ENCODE measurements around the gene SNX20.

SNX20 gene, protein sequence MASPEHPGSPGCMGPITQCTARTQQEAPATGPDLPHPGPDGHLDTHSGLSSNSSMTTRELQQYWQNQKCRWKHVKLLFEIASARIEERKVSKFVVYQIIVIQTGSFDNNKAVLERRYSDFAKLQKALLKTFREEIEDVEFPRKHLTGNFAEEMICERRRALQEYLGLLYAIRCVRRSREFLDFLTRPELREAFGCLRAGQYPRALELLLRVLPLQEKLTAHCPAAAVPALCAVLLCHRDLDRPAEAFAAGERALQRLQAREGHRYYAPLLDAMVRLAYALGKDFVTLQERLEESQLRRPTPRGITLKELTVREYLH

DNA sequence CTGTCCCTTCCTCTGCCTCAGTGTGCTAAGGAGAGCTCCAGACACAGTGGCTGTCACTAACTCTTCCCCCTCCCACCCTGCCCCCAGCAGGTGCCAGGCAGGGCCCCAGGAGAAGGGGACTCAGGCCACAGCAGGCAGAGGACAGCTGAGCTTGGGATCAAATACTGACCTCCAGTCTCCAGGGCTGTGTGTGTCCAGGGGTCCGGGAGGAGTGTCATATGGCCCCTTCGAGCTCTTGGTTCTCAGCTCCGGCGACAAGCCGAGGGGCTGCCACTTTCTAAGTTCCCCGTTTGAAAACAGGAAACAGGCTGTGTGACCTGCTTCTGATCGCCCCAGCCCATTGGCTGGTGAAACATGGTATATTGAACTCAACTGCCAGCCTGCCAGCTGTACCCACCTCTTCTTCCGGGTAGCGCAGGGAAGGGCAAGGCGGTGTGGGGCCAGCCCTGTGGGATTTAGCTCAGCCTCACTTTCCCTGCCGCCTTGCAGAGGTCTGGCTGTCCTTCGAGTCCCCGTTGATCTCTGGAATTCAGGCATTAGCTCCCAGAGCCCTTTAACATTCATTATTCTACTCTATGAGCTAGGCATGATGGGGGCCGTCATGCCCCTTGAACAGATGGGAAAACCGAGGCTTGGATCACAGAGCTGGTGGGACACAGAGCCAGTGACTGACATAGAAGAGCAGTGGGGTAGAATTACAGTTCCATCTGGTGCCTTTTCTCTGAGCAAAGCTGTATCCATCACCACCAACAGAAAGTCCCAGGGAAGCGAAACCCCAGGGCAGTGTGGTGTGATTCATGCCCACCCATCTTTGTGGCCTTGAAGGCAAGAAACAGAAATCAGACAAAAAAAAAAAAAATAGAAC is at the start of gene SNX20:
SNX20 (minus strand) TSS at position 292 of the 865 bp plus-strand sequence. CDS start 3,786 bp downstream, outside the sequence.
- DNase-seq (ENCODE audit: low read depth) = no peak

DNA sequence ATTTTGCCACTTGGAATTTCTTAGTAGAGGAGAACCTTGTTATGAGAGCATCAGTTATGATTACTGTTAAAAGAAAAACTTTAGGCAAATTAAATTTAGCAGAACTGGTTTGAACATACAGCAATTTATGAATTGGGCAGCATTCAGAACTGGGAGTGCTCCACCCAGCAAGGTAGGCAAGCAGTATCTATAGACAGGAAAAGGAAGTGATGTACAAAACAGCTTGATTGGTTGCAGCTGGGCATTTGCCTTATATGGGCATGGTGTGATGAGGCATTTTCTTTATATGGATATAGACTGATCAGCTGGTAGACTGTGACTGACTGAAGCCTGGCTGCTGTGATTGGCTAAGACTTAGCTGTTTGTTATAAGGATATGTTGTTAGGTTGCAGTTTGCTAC is 43.2 kb upstream of the SNX20 start:
- no peak for DNase-seq (ENCODE audit: low read depth)

DNA sequence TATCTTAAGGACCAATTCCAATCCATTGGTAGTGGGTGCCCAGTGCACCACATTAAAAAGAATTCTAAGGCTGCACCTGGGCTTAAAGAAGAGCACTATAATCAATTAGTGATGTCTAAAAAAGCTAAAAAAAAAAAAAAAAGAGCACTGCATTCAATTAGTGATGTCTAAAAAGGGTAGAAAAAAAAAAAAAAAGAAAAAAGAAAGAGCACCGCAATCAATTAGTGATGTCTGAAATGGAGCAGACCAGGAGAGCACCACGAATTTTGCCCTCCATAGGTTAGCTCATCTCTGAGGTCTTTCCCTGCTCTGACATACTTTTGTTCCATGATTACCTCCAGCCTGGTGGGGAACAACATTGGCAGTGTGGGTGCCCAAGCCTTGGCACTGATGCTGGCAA is 41.8 kb upstream of the SNX20 start:
- DNase-seq (ENCODE audit: low read depth) = no peak

DNA sequence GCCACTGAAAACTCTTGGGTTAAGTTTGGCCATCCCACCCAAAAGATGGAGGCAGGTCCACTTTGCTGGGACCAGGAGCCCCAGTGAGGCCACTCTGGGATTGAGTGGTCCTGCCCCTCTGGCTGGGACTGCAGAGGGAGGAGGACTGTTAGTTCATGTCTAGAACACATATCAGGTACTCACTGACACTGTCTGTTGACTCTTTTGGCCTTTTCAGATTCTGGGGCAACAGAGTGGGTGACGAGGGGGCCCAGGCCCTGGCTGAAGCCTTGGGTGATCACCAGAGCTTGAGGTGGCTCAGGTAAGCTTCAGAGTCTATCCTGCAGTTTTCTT is 41.3 kb upstream of the SNX20 start:
- DNase-seq (ENCODE audit: low read depth) = no peak

- DNase-seq (ENCODE audit: low read depth) = no peak
Observed at GRCh38 chr16:50721549-50722404, 40.7 kb upstream of the SNX20 start.

DNA sequence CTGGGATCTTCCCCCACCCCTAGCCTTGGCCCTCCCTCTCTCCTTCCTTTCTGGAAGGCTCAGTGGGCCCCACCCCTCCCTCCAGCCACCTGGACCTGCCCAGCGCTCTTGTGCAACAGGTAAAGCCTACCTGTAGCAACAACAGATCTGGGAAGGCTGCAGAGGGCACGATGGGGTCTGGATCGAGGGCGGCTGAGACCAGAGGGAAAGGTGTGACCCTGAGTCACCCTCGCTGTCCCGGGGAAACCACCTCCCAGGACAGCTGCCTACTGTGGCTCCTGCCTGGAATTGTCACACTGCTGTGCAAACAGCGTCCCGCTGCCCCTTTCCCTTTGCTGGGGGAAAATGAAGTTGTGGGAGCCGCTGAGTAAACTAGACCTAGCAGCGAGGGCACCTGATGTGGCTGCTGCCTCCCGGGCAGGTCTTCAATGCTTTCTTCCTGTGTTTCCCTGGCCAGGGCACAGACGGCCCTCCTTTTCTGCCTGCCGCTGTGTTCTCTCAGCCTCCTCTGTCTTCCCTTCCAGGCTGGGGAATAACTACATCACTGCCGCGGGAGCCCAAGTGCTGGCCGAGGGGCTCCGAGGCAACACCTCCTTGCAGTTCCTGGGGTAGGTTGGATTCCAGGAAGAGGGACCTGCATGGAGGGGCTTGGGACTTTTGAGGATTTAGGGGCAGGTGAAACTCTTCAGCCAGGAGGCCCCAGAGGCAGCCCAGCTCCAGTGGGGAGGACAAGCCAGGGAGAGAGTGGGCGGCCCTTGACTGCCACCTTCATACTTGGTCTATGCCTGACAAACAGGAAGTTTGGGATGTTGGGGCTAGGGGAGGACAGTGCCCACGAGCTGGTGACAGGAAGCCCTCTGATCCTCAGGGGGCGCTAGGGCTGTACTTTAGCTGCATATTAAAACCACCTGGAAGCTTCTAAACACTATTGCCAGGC is 38.6 kb upstream of the SNX20 start:
- no peak for DNase-seq (ENCODE audit: low read depth)

DNA sequence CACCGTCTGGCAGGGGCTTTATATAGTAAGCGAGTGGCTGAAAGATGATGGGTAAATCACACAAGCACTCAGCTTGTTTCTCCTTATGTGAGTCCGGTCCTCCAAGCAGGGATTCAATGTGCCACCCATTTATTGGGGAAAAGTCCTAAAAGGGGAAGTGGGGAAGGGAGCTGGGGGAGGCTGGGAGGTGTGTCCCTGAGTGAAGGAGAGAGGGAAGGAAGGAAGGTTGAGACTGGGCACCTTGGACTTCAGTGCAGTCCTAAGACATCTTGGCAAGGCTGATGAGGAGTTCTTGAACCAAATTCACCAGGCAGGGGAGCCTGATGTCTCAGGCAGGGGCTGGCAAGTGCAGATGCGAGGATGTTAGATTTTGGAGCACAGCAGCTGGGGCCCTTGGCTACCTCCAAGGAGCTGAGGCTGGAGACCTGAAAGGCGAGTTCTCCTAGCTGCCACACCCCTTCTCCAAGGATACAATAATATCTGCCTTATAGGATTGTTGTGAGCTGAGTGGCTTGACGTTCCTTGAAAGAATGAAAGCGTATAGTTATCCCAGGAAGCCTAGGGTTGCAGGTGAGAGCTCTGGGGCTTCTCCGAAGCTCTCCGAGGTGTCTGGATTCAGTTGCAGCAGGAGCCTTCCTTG is 37.8 kb upstream of the SNX20 start:
- no peak for DNase-seq (ENCODE audit: low read depth)

GRCh38 chr16:50718061-50718760 is 37.1 kb upstream of the SNX20 start:
- no peak for DNase-seq (ENCODE audit: low read depth)

DNA sequence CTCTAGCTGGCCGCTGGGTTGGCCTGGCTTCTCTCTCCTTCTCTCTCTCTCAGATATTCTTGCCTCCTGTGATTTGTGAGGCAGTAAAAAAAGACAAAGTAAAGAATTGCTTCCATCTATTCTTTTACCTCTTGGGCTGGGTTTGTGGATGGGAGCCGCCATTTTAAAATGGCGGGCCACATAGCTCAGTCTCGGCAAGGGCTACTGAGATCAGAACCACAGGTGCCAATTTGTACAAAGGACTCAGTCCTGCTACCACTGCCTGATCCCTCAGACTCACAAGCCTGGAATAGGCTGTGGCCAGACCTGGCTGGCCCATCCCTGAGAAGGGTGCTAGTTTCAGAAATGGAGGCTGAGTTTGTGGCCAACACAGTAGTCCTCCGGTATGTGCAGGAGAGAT is 36.4 kb upstream of the SNX20 start:
- DNase-seq (ENCODE audit: low read depth) = no peak

DNA sequence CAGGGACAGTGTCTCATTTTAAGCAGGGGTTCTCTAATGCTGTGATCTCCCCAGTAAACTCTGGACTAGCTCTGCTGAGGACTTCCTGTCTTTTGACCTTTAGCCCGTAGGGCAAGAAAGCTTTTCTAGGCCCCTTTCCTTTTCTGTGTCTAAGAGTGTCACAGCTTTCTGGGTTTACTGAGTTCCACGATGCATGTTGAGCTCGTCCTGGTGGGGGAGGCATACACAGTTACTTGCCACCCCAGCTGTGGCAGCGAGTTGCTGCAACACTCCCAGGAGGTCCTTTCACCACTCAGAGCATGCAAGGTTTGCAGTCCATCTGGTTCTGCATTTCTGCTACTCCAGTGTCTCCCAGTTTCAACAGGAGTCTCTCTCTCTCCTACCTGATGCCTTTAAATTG is 36.0 kb upstream of the SNX20 start:
- no peak for DNase-seq (ENCODE audit: low read depth)

DNA sequence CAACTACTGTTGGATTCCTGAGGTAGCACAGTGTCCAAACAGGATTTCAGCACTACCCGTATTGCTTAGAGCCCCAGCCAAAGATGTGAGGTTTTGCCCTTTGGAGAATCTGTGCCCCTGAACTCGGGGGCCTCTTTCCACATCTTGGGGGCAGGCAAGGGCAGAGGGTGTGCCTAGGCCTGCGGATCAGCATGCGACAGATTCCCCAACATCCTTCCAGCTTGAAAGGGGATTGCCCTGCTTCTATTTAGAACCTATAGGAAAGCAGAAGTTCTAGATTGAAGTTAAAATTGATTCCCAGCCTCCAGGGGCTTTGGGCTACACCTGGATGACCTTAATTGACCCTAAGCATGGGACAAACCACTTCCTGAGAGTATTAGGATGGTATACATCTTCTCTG is 31.8 kb upstream of the SNX20 start:
- no peak for DNase-seq (ENCODE audit: low read depth)

GRCh38 chr16:50712560-50712898 is 31.4 kb upstream of the SNX20 start:
- no peak for DNase-seq (ENCODE audit: low read depth)

- DNase-seq (ENCODE audit: low read depth) = no peak
Observed at GRCh38 chr16:50711862-50712559, 30.9 kb upstream of the SNX20 start.

GRCh38 chr16:50711040-50711439 is 29.9 kb upstream of the SNX20 start:
- DNase-seq (ENCODE audit: low read depth) = no peak

GRCh38 chr16:50709980-50710379 is 28.9 kb upstream of the SNX20 start:
- no peak for DNase-seq (ENCODE audit: low read depth)

DNA sequence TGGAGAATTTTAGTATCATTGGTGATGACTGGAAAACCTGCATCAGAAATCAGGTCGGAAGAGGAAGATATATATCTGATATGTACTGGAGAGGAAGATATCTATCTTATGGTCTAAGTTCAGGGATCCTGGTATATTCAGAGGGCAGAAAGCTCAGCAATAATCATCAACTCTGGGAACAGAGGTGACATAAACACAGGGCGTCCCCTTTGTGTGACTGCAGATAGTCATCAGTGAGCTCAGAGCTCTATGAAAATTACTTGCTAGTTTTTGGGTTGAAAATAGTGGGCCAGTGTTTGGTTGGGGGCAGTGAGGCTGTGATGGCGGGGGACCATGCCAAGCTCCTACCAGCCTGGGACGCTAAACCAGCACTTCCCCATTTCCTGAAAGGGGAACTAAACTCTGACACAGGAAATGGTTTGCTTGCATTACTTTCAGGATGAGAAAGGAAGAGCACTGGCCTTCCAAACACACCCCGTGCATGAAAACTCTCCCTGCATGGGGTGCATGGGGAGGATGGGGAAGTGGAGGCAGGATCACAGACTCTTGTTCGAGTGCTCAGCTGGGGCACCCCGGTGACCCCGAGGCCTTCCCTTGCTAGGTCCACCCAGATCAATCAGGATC is 28.1 kb upstream of the SNX20 start:
- DNase-seq (ENCODE audit: low read depth) = no peak

- DNase-seq (ENCODE audit: low read depth) = no peak
Observed at GRCh38 chr16:50708373-50709060, 27.4 kb upstream of the SNX20 start.

DNA sequence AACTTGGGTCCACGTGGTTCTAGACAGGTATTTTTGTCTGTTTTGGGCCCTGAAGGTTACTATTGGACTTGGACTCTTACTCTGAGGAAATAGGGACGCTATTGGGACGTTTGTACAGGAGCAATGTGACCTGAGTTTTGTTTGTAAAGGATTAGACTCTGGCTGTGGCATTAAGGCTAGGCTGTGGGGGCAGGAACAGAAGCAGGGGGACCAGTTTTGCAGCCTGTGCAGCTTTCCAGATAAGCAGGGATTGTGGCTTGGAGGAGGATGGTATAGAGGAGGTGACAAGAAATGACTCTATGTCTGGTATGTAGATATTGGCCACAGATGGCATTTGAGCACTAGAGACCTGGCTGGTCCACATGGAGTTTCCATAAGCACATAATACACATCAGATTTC is 25.1 kb upstream of the SNX20 start:
- DNase-seq (ENCODE audit: low read depth) = no peak
